ENCODE results near the gene TMEM26.

Gene TMEM26

GRCh38 chr10:61475449-61475873, 22.3 kb upstream of the TMEM26 start:
- Histone ChIP-seq H3K27ac (ENCODE audit: low read depth, low read length) (no peak overlapping the region), H3K4me2 (ENCODE audit: low read length) (no peak overlapping the region), H3K23ac (ENCODE audit: low read length) (no peak overlapping the region), H4K5ac (ENCODE audit: low read length) (no peak overlapping the region), H3K56ac (ENCODE audit: low read length) (no peak overlapping the region), H3K27me3 (ENCODE audit: insufficient read depth, low read length, poor library complexity) (no peaks in the 10 kb centered on the region), H2BK5ac (ENCODE audit: low read length) (no peak overlapping the region), H3K4me1 (ENCODE audit: control insufficient read depth, low read depth, low read length) (no peaks in the 10 kb centered on the region), H2BK120ac (ENCODE audit: low read depth, low read length) (no peak overlapping the region), H3K79me1 (ENCODE audit: low read length) (no peaks in the 10 kb centered on the region), H2BK15ac (replicated peaks; ENCODE audit: low read depth) (no peak overlapping the region), H2AK5ac (ENCODE audit: low read length) (no peak overlapping the region), H3K18ac (ENCODE audit: low read length) (no peak overlapping the region), H4K8ac (ENCODE audit: low read depth, low read length) (no peak overlapping the region), H3K9ac (ENCODE audit: low read length) (no peak overlapping the region), H3K79me2 (ENCODE audit: control insufficient read depth, insufficient read depth, low read length) (no peaks in the 10 kb centered on the region), H3K4me3 (ENCODE audit: low read length) (no peak overlapping the region), H3K36me3 (ENCODE audit: control insufficient read depth, insufficient read depth, low read length) (no peaks in the 10 kb centered on the region), H3K4ac (ENCODE audit: low read depth, low read length) (no peak overlapping the region)
- DNase-seq = no peak
- WGBS (ENCODE audit: extremely low coverage, insufficient coverage, low lambda C conversion rate) = no CpG with 5 or more reads among the region's 3 CpGs

DNA sequence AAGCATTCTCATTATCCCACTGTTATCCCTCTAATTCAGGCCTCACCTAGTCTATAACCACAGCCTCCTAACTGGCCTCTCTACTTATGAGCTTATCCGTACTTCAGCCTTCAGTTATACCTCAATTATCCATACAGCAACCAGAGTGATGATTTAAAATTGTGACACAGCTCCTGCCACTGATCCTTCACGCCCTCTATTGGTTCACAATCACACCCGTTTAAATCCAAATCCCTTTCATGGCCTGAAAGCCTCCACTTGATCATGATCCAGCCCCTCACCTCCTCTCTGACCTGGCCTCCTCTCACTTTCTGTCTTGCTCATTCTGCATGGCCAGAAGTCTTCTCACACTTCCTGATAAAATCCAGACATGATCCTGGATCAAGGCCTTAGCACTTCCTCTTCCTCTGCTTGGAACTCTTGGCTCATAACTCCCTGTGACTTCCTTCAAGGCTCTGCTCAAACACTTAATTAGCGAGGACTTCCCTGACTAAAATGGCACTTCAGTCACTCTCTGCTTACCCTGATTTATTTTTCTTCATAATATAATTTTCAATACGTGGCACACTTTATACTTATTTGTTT, 19.0 kb upstream of the TMEM26 start:
- Histone ChIP-seq H3K4me2 (ENCODE audit: low read length) (no peak overlapping the region), H3K4ac (ENCODE audit: low read depth, low read length) (no peak overlapping the region)
- no CpG with 5 or more reads among the region's 5 CpGs for WGBS (ENCODE audit: extremely low coverage, insufficient coverage, low lambda C conversion rate)

GRCh38 chr10:61471491-61471890, 18.3 kb upstream of the TMEM26 start:
- no peak overlapping the region for H3K4ac ChIP-seq (ENCODE audit: low read depth, low read length)
- H3K4me2 ChIP-seq (ENCODE audit: low read length) = no peak overlapping the region
- no CpG with 5 or more reads among the region's 2 CpGs for WGBS (ENCODE audit: extremely low coverage, insufficient coverage, low lambda C conversion rate)
- no peaks in the 10 kb centered on the region for H3K27me3 ChIP-seq (ENCODE audit: insufficient read depth, low read length, poor library complexity)
- no peak overlapping the region for H2BK15ac ChIP-seq (replicated peaks; ENCODE audit: low read depth)
- H3K56ac ChIP-seq (ENCODE audit: low read length) = no peak overlapping the region
- H2AK5ac ChIP-seq (ENCODE audit: low read length) = no peak overlapping the region
- no peak overlapping the region for H3K9ac ChIP-seq (ENCODE audit: low read length)
- no peak overlapping the region for H3K4me3 ChIP-seq (ENCODE audit: low read length)
- no peak overlapping the region for H3K27ac ChIP-seq (ENCODE audit: low read depth, low read length)
- H3K36me3 ChIP-seq (ENCODE audit: control insufficient read depth, insufficient read depth, low read length) = no peaks in the 10 kb centered on the region
- H2BK5ac ChIP-seq (ENCODE audit: low read length) = no peak overlapping the region
- no peak for DNase-seq
- H3K4me1 ChIP-seq (ENCODE audit: control insufficient read depth, low read depth, low read length) = no peaks in the 10 kb centered on the region
- H2BK120ac ChIP-seq (ENCODE audit: low read depth, low read length) = no peak overlapping the region
- H3K18ac ChIP-seq (ENCODE audit: low read length) = no peak overlapping the region
- no peak overlapping the region for H3K23ac ChIP-seq (ENCODE audit: low read length)
- no peak overlapping the region for H4K8ac ChIP-seq (ENCODE audit: low read depth, low read length)
- H4K5ac ChIP-seq (ENCODE audit: low read length) = no peak overlapping the region
- H3K79me1 ChIP-seq (ENCODE audit: low read length) = no peaks in the 10 kb centered on the region
- no peaks in the 10 kb centered on the region for H3K79me2 ChIP-seq (ENCODE audit: control insufficient read depth, insufficient read depth, low read length)

More for the DNA sequence above, 19.0 kb upstream of the TMEM26 start:
- H2AK5ac ChIP-seq (ENCODE audit: low read length) = no peak overlapping the region
- H3K27ac ChIP-seq (ENCODE audit: low read depth, low read length) = no peak overlapping the region
- DNase-seq = no peak
- H3K79me1 ChIP-seq (ENCODE audit: low read length) = no peaks in the 10 kb centered on the region
- no peak overlapping the region for H3K56ac ChIP-seq (ENCODE audit: low read length)
- H3K18ac ChIP-seq (ENCODE audit: low read length) = no peak overlapping the region
- H3K27me3 ChIP-seq (ENCODE audit: insufficient read depth, low read length, poor library complexity) = no peaks in the 10 kb centered on the region
- H3K79me2 ChIP-seq (ENCODE audit: control insufficient read depth, insufficient read depth, low read length) = no peaks in the 10 kb centered on the region
- no peak overlapping the region for H4K8ac ChIP-seq (ENCODE audit: low read depth, low read length)
- no peaks in the 10 kb centered on the region for H3K4me1 ChIP-seq (ENCODE audit: control insufficient read depth, low read depth, low read length)
- no peak overlapping the region for H3K4me3 ChIP-seq (ENCODE audit: low read length)
- H2BK15ac ChIP-seq (replicated peaks; ENCODE audit: low read depth) = no peak overlapping the region
- H2BK5ac ChIP-seq (ENCODE audit: low read length) = no peak overlapping the region
- no peak overlapping the region for H3K9ac ChIP-seq (ENCODE audit: low read length)
- H2BK120ac ChIP-seq (ENCODE audit: low read depth, low read length) = no peak overlapping the region
- H4K5ac ChIP-seq (ENCODE audit: low read length) = no peak overlapping the region
- no peaks in the 10 kb centered on the region for H3K36me3 ChIP-seq (ENCODE audit: control insufficient read depth, insufficient read depth, low read length)
- H3K23ac ChIP-seq (ENCODE audit: low read length) = no peak overlapping the region

DNA sequence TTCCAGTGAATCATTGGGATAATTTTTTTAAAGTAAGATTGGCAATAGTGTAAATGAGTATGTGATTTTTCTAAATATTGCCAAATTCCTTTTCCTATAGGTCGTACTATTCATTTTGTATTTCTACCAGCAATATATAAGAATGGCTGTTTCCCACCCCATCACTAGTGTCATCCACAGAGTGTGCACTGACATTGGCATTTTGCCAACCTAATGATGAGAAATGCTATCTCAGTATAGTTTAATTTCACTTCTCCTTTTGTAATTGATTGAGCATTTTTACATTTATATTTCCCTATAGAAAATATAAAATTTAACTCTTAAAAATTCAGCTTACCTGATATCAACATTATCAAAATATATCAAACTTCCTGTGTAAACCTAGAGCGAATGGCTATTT, 17.6 kb upstream of the TMEM26 start:
- Histone ChIP-seq H4K5ac (ENCODE audit: low read length) (no peak overlapping the region), H3K56ac (ENCODE audit: low read length) (no peak overlapping the region), H4K8ac (ENCODE audit: low read depth, low read length) (no peak overlapping the region), H3K18ac (ENCODE audit: low read length) (no peak overlapping the region), H2BK15ac (replicated peaks; ENCODE audit: low read depth) (no peak overlapping the region), H3K9ac (ENCODE audit: low read length) (no peak overlapping the region), H3K79me1 (ENCODE audit: low read length) (no peaks in the 10 kb centered on the region), H3K79me2 (ENCODE audit: control insufficient read depth, insufficient read depth, low read length) (no peaks in the 10 kb centered on the region), H3K23ac (ENCODE audit: low read length) (no peak overlapping the region), H2BK120ac (ENCODE audit: low read depth, low read length) (no peak overlapping the region), H3K4ac (ENCODE audit: low read depth, low read length) (no peak overlapping the region), H3K4me2 (ENCODE audit: low read length) (no peak overlapping the region), H3K4me3 (ENCODE audit: low read length) (no peak overlapping the region), H2AK5ac (ENCODE audit: low read length) (no peak overlapping the region), H3K27me3 (ENCODE audit: insufficient read depth, low read length, poor library complexity) (no peaks in the 10 kb centered on the region), H2BK5ac (ENCODE audit: low read length) (no peak overlapping the region), H3K4me1 (ENCODE audit: control insufficient read depth, low read depth, low read length) (no peaks in the 10 kb centered on the region), H3K36me3 (ENCODE audit: control insufficient read depth, insufficient read depth, low read length) (no peaks in the 10 kb centered on the region), H3K27ac (ENCODE audit: low read depth, low read length) (no peak overlapping the region)
- WGBS (ENCODE audit: extremely low coverage, insufficient coverage, low lambda C conversion rate) = no CpG with 5 or more reads among the region's 2 CpGs
- no peak for DNase-seq

DNA sequence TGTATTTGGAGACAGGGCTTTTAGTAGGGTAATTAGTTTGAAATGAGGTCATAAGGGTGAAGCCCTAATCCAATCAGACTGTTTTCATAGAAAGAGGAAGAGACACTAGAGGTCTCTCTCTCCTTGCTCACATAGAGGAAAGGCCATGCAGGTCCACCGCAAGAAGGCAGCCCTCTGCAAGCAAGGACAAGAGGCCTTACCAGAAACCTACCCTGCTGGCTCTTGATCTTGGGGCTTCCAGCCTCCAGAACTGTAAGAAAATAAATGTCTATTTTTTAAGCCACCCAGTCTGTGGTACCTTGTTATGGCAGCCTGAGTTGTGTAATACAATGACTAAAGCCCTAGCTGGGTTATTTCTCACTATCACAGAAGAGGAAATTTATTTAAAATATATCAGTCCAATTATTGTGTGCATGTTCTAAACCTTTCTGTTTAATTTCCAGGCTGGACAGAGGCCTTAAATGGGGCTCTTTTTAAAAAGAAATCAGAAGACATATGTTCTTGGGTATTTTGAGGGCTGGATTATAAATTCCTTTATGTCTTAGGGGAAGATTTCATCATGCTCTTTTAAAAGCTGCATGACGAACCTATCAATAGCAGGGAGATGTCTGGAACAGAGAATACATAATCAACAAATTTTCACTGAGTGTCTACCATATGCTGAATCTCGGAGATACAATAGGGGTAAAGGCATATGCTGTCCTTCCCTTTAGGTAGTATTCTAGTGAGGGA, 12.9 kb upstream of the TMEM26 start:
- no peak overlapping the region for H2AK5ac ChIP-seq (ENCODE audit: low read length)
- H4K8ac ChIP-seq (ENCODE audit: low read depth, low read length) = no peak overlapping the region
- WGBS (ENCODE audit: extremely low coverage, insufficient coverage, low lambda C conversion rate) = no CpG with 5 or more reads among the region's 3 CpGs
- H3K36me3 ChIP-seq (ENCODE audit: control insufficient read depth, insufficient read depth, low read length) = no peaks in the 10 kb centered on the region
- no peak overlapping the region for H3K4ac ChIP-seq (ENCODE audit: low read depth, low read length)
- H3K4me3 ChIP-seq (ENCODE audit: low read length) = no peak overlapping the region
- no peak overlapping the region for H3K23ac ChIP-seq (ENCODE audit: low read length)
- no peak overlapping the region for H2BK15ac ChIP-seq (replicated peaks; ENCODE audit: low read depth)
- H3K79me2 ChIP-seq (ENCODE audit: control insufficient read depth, insufficient read depth, low read length) = no peaks in the 10 kb centered on the region
- H3K79me1 ChIP-seq (ENCODE audit: low read length) = no peaks in the 10 kb centered on the region
- no peak overlapping the region for H2BK5ac ChIP-seq (ENCODE audit: low read length)
- no peaks in the 10 kb centered on the region for H3K4me1 ChIP-seq (ENCODE audit: control insufficient read depth, low read depth, low read length)
- no peak overlapping the region for H4K5ac ChIP-seq (ENCODE audit: low read length)
- no peak overlapping the region for H3K27ac ChIP-seq (ENCODE audit: low read depth, low read length)
- H2BK120ac ChIP-seq (ENCODE audit: low read depth, low read length) = no peak overlapping the region
- H3K18ac ChIP-seq (ENCODE audit: low read length) = no peak overlapping the region
- no peak overlapping the region for H3K9ac ChIP-seq (ENCODE audit: low read length)
- peak; percentile 59 for DNase-seq
- no peaks in the 10 kb centered on the region for H3K27me3 ChIP-seq (ENCODE audit: insufficient read depth, low read length, poor library complexity)
- no peak overlapping the region for H3K56ac ChIP-seq (ENCODE audit: low read length)
- H3K4me2 ChIP-seq (ENCODE audit: low read length) = no peak overlapping the region

- H3K23ac ChIP-seq (ENCODE audit: low read length) = no peak overlapping the region
- H3K4me3 ChIP-seq (ENCODE audit: low read length) = no peak overlapping the region
- no peak overlapping the region for H4K8ac ChIP-seq (ENCODE audit: low read depth, low read length)
- H3K79me1 ChIP-seq (ENCODE audit: low read length) = no peaks in the 10 kb centered on the region
- H3K4me1 ChIP-seq (ENCODE audit: control insufficient read depth, low read depth, low read length) = no peaks in the 10 kb centered on the region
- H2BK120ac ChIP-seq (ENCODE audit: low read depth, low read length) = no peak overlapping the region
- H2BK15ac ChIP-seq (replicated peaks; ENCODE audit: low read depth) = no peak overlapping the region
- no peak overlapping the region for H4K5ac ChIP-seq (ENCODE audit: low read length)
- no peak overlapping the region for H3K27ac ChIP-seq (ENCODE audit: low read depth, low read length)
- no peak overlapping the region for H3K56ac ChIP-seq (ENCODE audit: low read length)
- H3K36me3 ChIP-seq (ENCODE audit: control insufficient read depth, insufficient read depth, low read length) = no peaks in the 10 kb centered on the region
- H2AK5ac ChIP-seq (ENCODE audit: low read length) = no peak overlapping the region
- DNase-seq = no peak
- H3K4ac ChIP-seq (ENCODE audit: low read depth, low read length) = no peak overlapping the region
- H3K18ac ChIP-seq (ENCODE audit: low read length) = no peak overlapping the region
- no peaks in the 10 kb centered on the region for H3K27me3 ChIP-seq (ENCODE audit: insufficient read depth, low read length, poor library complexity)
- no peak overlapping the region for H2BK5ac ChIP-seq (ENCODE audit: low read length)
- H3K79me2 ChIP-seq (ENCODE audit: control insufficient read depth, insufficient read depth, low read length) = no peaks in the 10 kb centered on the region
- H3K9ac ChIP-seq (ENCODE audit: low read length) = no peak overlapping the region
- H3K4me2 ChIP-seq (ENCODE audit: low read length) = no peak overlapping the region
Observed at GRCh38 chr10:61465171-61465496, 12.0 kb upstream of the TMEM26 start.

Data from mesendoderm (in vitro differentiated cells).